ENCODE data around the gene DXO. TPM values are rescaled to one million over a fixed set of nuclear protein-coding genes. Genes with fewer than 3 reads are reported as not detected.

The DXO gene
- total RNA-seq, 1 experiment from 2014 or later: 16.4 TPM

DNA sequence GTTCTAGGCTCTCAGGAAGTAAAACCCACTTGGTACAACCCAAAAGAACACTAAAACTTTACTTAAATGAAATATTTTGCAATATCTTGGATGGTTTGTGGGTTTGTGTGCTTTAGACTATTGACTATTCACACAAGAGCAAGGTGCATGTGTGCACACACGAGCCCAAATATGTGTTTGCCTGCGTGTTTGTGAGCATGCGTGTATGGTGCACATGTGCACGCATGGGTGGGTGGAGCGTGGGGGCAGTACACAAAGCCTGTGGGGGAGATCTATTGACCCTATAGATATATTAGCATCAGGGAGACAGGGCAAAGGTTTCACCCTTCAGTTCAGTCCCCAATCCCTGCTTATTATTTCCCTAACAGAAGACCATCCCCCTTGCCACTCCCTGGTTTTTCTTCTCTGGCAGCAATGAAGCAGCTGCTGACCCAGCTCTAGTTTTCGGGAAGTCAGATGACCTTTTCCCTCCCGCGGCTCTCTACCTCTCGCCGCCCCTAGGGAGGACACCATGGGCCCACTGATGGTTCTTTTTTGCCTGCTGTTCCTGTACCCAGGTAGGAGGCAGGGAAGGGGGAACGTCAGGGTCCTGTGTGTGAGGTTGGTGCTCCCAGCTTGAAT is 44.6 kb downstream of the DXO start, which contains the start of gene C2:
Gene C2 (plus strand): TSS at position 476 of the 621 bp plus-strand sequence. CDS start 36 bp downstream, at position 512.
- BruUV-seq (replicated peaks): no TSS peak
- Histone ChIP-seq H3K4me1 (ENCODE audit: control insufficient read depth in 1 of 2, insufficient read depth in 2 of 2, low read length in 2 of 2) (peaks cover 0 to 3% of the 10 kb centered on the region in 2 experiments; a peak in 2 of 4 replicates), H3K9me2 (ENCODE audit: insufficient read depth) (no peaks in the 10 kb centered on the region), H4K20me1 (ENCODE audit: insufficient read depth) (no peaks in the 10 kb centered on the region), H3K9ac (ENCODE audit: low read length) (no peak within 1 kb of the TSS), H2AFZ (ENCODE audit: low read depth, low read length, poor library complexity, severe bottlenecking) (no peak within 1 kb of the TSS), H3K27me3 (ENCODE audit: insufficient read depth, low read length) (no peaks in the 10 kb centered on the region), H3K4me2 (ENCODE audit: low read length) (no peak within 1 kb of the TSS), H3K27ac (ENCODE audit: low read depth, low read length) (no peak within 1 kb of the TSS), H3K36me3 (ENCODE audit: control insufficient read depth in 1 of 2, insufficient read depth in 2 of 2, low read length in 2 of 2) (no peaks in the 10 kb centered on the region), H3K4me3 (replicated peaks in 1 of 2; ENCODE audit: low read depth in 1 of 2, low read length in 2 of 2) (no peak within 1 kb of the TSS), H3K79me2 (ENCODE audit: insufficient read depth, low read length) (no peaks in the 10 kb centered on the region), H3K9me3 (ENCODE audit: control insufficient read depth in 1 of 2, insufficient read depth in 1 of 2, low read depth in 1 of 2, low read length in 2 of 2) (no peaks in the 10 kb centered on the region)
- POLR2A ChIA-PET: no interaction called here
- RAD21 ChIA-PET (ENCODE audit: low non-redundant PET in 1 of 2, low total read pairs in 2 of 2, uncharacterized antibody in 2 of 2, unreplicated experiment in 2 of 2): no interaction called here
- no peak for ATAC-seq
- TF ChIP-seq MAX (IDR thresholded peaks at IDR 0.05) (no peak), SRF (IDR thresholded peaks at IDR 0.05; ENCODE audit: low read depth) (no peak), EZH2phosphoT487 (IDR thresholded peaks at IDR 0.05; ENCODE audit: borderline replicate concordance) (no peak), ZNF274 (IDR thresholded peaks at IDR 0.05; ENCODE audit: low read depth, low read length) (no peak), SIN3A (IDR thresholded peaks at IDR 0.05; ENCODE audit: low read depth) (no peak), ATF3 (IDR thresholded peaks at IDR 0.05) (no peak), ELF1 (IDR thresholded peaks at IDR 0.05; ENCODE audit: borderline replicate concordance, low read depth) (no peak), JUND (IDR thresholded peaks at IDR 0.05) (no peak), FOSL1 (IDR thresholded peaks at IDR 0.05; ENCODE audit: low read depth) (no peak), CEBPB (IDR thresholded peaks at IDR 0.05; ENCODE audit: low read depth) (no peak), RAD21 (IDR thresholded peaks at IDR 0.05; ENCODE audit: low read depth) (no peak), YY1 (IDR thresholded peaks at IDR 0.05; ENCODE audit: extremely low read depth, insufficient replicate concordance, low read depth, low read length) (no peak), EGR1 (IDR thresholded peaks at IDR 0.05; ENCODE audit: low read depth) (no peak), CBX3 (IDR thresholded peaks at IDR 0.05; ENCODE audit: low read depth) (no peak), TCF7L2 (IDR thresholded peaks at IDR 0.05; ENCODE audit: borderline replicate concordance, extremely low read depth, insufficient read depth, insufficient read length) (no peak), SP1 (IDR thresholded peaks at IDR 0.05; ENCODE audit: low read depth) (no peak)
- TF ChIP-seq, protein P1, sequence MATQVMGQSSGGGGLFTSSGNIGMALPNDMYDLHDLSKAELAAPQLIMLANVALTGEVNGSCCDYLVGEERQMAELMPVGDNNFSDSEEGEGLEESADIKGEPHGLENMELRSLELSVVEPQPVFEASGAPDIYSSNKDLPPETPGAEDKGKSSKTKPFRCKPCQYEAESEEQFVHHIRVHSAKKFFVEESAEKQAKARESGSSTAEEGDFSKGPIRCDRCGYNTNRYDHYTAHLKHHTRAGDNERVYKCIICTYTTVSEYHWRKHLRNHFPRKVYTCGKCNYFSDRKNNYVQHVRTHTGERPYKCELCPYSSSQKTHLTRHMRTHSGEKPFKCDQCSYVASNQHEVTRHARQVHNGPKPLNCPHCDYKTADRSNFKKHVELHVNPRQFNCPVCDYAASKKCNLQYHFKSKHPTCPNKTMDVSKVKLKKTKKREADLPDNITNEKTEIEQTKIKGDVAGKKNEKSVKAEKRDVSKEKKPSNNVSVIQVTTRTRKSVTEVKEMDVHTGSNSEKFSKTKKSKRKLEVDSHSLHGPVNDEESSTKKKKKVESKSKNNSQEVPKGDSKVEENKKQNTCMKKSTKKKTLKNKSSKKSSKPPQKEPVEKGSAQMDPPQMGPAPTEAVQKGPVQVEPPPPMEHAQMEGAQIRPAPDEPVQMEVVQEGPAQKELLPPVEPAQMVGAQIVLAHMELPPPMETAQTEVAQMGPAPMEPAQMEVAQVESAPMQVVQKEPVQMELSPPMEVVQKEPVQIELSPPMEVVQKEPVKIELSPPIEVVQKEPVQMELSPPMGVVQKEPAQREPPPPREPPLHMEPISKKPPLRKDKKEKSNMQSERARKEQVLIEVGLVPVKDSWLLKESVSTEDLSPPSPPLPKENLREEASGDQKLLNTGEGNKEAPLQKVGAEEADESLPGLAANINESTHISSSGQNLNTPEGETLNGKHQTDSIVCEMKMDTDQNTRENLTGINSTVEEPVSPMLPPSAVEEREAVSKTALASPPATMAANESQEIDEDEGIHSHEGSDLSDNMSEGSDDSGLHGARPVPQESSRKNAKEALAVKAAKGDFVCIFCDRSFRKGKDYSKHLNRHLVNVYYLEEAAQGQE (IDR thresholded peaks at IDR 0.05; ENCODE audit: low read depth): no peak
- TF ChIP-seq, protein P2, sequence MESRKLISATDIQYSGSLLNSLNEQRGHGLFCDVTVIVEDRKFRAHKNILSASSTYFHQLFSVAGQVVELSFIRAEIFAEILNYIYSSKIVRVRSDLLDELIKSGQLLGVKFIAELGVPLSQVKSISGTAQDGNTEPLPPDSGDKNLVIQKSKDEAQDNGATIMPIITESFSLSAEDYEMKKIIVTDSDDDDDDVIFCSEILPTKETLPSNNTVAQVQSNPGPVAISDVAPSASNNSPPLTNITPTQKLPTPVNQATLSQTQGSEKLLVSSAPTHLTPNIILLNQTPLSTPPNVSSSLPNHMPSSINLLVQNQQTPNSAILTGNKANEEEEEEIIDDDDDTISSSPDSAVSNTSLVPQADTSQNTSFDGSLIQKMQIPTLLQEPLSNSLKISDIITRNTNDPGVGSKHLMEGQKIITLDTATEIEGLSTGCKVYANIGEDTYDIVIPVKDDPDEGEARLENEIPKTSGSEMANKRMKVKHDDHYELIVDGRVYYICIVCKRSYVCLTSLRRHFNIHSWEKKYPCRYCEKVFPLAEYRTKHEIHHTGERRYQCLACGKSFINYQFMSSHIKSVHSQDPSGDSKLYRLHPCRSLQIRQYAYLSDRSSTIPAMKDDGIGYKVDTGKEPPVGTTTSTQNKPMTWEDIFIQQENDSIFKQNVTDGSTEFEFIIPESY (IDR thresholded peaks at IDR 0.05; ENCODE audit: extremely low read depth, insufficient replicate concordance, low read length): no peak
- DNase-seq (ENCODE audit: low read depth, low spot score): no peak
- intact Hi-C loops (cut with micrococcal nuclease): no loop called here
- CTCF ChIA-PET: no interaction called here
